ENCODE measurements around the gene PAOX.
"Not testable (repeated sequence)": the region's sequence is repeated elsewhere in the genome, so short reads cannot be mapped to it uniquely, and the experiment has no call there.

DNA sequence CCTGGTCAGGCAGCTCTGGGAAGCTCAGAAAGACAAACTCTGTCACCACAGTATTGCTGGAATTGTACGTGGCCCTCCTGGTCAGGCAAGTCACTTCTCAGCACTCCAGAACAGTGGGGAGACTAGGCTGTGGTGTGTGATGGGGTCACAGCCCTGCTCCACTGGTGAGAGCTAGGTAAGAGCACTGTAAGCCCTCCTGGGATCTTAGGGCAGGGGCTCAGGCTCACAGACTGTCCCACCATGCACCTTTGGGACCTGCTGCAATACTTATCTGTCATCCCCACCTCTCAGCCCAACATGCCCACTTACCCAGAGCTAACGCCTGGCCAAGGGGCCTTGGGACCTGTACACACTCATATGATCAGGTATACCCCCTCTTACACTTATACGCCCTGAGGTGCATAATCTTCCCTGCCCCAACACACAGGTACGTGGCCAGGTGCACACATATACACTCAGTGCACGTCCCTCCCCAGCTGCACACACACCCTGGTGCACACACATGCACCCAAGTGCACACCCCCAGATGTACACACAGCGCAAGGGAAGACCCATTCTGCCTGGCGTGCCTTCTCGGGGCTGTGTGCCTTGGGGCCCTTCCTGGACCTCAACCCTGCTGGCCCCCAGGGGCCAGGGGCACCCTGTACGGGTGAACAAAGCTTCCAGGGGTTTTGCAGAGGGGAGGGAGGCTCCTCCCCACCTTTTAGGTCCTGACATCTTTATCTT is 53.0 kb downstream of the PAOX start:
- TF ChIP-seq POLR2A (IDR thresholded peaks at IDR 0.05): not testable (repeated sequence)
- TF ChIP-seq, protein P1, sequence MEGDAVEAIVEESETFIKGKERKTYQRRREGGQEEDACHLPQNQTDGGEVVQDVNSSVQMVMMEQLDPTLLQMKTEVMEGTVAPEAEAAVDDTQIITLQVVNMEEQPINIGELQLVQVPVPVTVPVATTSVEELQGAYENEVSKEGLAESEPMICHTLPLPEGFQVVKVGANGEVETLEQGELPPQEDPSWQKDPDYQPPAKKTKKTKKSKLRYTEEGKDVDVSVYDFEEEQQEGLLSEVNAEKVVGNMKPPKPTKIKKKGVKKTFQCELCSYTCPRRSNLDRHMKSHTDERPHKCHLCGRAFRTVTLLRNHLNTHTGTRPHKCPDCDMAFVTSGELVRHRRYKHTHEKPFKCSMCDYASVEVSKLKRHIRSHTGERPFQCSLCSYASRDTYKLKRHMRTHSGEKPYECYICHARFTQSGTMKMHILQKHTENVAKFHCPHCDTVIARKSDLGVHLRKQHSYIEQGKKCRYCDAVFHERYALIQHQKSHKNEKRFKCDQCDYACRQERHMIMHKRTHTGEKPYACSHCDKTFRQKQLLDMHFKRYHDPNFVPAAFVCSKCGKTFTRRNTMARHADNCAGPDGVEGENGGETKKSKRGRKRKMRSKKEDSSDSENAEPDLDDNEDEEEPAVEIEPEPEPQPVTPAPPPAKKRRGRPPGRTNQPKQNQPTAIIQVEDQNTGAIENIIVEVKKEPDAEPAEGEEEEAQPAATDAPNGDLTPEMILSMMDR (IDR thresholded peaks at IDR 0.05): not testable (repeated sequence)

Measured in thyroid gland (tissue), 4 donors.